DND-41 (cell line): ENCODE data around the gene HEY2.

ENCODE experiments used
- CTCF ChIP-seq: IDR thresholded peaks from 2 replicates; pipeline ENCODE4 v1.5.1; 2012; ENCODE audit warnings: borderline replicate concordance, low read length, moderate library complexity, mild to moderate bottlenecking; ENCODE audit not compliant: poor library complexity, severe bottlenecking; ENCODE audit errors: extremely low read depth
- EZH2 ChIP-seq: IDR thresholded peaks from 3 replicates; pipeline ENCODE4 v1.6.1; 2012; ENCODE audit warnings: borderline replicate concordance, low read depth, mild to moderate bottlenecking, moderate library complexity, low read length, inconsistent platforms; ENCODE audit not compliant: severe bottlenecking

GRCh38 chr6:125718109-125718508 is 31.3 kb upstream of the HEY2 start:
- TF ChIP-seq CTCF, result no peak
- no peak for TF ChIP-seq EZH2
